Stimulated activated CD4-positive, alpha-beta T cell treated with anti-CD3 and anti-CD28 coated beads, Interleukin-12 subunit alpha, Interleukin-12 subunit beta, amount 100 ng/mL, for 4 hours (primary cell): Measurements from ENCODE around the gene RPS15A.
A peak's percentile ranks its signal among the peaks of the same experiment; 100 is the strongest.
"Not testable (repeated sequence)": the region's sequence is repeated elsewhere in the genome, so short reads cannot be mapped to it uniquely, and the experiment has no call there.

Experiments used
- DNase-seq: peaks from one replicate; pipeline ENCODE4 v3.0.0-alpha.2; 2020

The RPS15A gene

DNA sequence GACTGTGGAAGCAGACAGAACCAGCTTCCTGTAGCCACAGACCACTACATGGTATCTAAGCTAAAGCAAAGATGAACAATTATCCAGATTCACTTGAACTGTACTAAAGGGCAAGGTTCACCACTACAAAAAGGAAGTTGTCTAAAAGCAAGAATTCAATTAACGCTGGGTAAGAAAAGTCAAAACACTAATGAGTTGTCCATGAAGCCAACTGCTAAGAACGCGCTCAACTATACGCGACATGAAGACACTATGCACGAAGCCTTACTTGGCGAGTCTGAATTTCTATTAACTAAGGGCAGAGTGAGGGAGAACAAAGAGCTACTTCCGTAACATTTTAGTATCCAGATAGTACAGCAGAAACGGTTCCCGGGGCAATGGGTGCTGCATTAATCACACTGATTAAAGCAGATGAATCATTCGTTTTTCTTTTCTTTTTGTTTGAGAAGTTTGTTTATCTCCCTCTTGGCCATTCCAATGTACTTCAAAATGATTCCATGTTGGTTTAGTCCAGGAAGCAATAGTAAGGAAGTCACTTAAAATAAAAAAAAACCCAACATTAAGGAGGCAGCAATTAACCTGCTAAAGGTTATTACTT, 2.8 kb upstream of the RPS15A start:
- DNase-seq: no peak

DNA sequence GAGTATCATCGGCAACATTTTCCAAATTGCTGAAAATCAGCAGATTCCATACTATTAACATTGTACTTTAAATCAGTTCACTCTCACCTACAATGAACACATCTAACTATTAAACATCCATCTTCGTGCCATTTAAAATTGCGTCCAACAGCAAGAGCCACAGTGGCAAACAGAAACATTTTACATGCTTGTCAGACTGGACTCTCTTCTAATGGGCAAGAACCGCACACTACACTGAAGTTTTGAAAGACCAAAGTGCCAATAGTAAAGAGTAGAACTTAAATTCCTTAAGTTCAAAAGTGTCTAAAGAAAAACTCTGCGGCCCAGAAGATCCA, 652 bp downstream of the RPS15A start:
- DNase-seq: no peak

DNA sequence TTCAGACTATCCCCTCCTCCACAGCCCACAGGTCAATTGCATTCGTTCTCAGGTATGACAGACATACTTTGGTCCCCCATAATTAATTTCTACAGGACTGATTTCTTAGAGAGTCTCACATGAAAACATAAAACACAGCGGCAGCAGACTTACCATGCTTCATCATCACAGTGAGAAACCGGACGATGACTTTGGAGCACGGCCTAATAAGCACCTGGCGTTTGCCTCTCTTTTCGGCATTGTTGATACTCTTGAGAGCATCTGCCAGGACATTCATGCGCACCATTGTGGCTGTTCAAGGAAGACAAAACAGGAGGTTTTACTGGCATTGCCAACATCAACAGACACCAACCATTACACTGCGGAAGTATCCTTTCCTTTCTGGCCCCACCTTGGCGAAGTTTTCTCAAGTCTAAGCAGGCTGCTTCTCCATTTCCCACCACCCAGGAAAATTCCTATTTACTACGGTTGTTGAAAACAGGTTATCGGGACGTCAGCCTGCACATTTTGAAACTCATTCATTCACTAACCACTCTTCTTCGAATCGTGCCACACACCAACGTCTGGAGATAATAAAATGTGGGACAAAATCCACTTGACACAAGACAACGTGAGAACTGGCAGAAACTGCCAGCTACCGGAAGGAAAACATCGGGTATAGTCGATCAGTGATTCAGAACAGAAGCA, 1.2 kb downstream of the RPS15A start:
- no peak for DNase-seq

DNA sequence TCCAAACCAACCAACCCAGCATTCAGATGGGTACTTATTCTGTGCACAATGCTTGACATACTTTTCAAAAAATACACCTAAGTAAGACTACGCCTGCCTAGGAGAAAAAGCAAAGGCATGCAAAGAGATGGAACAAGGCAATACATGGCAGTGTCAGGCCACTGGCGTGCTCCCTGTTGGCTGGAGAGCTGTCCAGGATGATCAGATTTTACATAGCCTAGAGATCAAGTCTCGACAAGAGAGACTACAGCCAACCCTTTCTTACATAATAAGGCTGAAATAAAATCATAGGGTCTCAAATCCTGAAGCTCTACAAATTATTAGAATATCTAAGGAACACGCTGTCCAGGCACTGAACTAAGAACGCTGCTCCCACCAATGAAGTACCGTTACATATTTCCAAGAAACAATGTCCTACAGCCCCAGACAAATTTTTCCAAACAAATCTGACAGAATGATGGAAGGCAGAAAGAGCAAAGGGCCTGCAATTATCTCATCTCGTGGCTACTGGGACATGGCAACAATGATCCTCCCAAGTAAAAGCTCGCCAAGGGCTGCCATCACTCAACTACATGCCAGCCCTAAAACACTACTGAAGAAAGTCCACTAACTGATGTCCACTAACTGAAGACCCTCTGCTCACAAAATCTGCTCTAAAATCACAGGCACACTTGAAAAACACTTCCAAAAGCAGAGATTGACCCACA, 5.1 kb downstream of the RPS15A start:
- DNase-seq: no peak

DNA sequence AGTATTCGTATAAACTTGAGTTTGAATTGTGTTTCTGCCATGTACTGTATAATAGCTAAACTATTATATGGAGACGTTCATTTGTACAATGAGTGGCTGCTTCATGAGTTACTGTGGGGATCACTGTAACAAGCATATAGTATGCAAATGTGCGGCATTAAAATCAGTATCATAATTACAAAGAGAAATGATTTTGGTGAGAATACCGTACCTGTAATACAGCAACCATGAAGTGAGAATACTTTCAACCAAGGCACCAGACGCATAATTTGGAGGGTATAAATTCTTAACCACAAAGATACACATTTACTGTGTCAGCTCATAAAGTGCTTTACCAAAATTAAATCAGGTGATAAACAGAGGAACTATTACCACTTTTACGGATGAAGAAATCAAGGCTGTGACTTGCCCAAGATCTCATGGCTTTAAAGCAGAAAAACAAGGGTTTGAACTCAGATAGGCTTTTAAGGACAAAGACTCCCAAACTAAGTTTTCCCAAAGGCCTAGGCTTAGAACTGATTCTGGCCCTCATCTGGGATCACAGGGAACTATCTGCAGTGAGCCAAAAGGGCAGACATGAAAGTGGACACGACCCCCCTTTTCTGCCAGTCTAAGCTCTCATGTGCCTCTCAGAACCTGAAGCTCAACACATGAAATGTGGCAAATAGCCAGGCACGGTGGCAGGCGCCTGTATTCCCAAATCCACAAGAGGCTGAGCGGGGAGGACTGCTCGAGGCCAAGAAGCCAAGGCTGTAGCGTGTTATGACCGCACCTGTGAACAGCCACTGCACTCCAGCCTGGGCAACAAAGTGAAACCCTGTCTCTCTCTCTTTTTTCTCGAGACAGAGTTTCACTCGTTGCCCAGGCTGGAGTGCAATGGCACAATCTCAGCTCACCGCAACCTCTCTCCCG, 6.4 kb downstream of the RPS15A start:
- DNase-seq: no peak

DNA sequence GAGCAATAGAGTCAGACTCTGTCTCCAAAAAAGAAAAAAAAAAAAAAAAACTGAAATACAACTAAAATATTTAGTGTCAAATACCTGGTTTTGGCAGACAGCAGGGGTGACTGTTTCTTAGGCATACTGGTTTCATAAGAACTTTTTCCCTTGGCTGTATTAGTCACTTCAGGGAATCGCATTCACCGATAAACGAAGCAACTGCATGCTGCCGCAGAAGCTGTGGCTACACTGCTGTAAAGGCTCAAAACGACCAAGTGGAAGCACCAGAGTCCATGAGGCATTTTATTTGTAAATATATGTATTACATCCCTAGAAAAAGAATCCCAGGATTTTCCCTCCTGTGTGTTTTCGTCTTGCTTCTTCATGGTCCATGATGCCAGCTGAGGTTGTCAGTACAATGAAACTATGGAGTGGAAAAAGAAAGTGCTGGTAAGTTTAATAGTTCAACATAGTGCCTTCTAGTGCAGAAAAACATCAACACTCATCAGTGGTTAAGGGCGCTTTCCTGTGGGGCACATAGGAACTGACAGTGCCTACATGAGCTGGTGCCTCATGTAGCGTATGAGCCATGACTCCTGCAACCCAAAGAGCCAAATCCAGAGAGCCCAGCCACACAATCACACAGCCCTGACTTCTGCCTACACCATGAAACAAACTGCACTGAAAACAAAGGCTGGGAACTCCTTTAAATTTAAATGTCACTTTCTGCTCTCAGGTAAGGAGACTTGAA, 7.3 kb downstream of the RPS15A start:
- no peak for DNase-seq

DNA sequence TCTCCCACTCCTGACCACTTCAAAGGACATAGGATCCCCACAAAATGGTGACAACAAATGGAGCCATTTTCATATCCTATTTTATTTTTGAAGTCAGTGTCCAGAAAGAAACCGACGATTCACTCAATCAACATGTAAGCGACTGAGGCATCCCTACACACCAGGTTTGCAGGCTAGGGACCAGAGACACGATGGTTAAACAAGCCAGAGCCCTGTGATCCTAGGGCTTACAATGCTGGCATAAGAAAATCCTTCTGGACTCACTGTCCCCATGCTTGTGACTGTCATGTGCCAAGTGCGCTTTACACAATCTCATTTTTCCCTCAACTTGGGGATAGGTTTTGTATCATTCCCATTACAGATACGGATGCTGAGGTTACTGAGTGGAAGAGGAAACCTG, 8.9 kb downstream of the RPS15A start:
- not testable (repeated sequence) for DNase-seq

DNA sequence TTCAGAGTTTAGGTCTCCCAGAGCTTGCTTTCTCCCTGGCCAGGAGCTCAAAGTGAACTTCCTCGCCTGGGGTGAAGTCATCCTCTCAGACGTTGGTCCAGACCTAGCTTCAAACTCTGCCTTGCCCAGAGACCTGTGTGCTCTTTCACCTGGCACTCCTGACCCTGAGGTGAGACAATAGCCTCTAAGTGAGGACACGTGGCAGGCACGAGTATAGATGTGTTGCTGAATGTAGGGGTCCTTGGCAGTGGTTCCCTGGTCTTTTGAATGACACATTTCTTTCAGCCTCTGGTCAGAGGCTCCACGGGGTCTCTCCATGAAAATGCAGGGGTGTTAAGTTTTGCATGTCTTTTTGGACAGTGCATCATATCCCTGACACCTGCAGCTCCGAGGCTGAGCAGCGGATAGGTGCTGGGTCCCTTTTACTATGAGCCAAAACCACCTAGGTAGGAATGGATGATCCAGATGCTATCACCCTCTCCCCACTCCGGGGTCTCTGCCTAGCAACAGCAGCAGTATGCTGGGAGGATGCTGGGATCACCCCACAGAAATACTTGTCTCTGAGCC, 9.6 kb downstream of the RPS15A start:
- DNase-seq: not testable (repeated sequence)

DNA sequence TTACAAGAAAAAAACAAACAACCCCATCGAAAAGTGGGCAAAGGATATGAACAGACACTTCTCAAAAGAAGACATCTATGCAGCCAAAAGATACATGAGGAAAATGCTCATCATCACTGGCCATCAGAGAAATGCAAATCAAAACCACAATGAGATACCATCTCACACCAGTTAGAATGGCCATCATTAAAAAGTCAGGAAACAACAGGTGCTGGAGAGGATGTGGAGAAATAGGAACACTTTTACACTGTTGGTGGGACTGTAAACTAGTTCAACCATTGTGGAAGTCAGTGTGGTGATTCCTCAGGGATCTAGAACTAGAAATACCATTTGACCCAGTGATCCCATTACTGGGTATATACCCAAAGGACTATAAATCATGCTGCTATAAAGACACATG, 12.5 kb downstream of the RPS15A start:
- DNase-seq: not testable (repeated sequence)

DNA sequence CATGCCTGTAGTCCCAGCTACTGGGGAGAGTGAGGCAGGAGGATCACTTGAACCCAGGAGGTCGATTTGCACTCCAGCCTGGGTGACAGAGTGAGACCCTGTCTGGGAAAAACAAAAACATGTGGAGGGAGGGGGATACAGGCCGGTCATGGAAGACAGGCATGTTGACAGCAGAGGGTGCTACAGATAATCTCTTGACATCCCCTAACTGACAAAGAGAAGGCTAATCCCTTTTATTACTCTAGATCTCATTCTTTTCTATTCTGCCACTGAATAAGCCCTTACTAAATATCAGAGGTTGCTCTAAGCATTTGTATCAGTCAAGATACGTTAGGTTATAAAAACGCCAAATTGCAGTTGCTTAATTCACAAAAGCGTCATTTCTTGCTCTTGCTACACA, 13.8 kb downstream of the RPS15A start:
- DNase-seq: not testable (repeated sequence)

DNA sequence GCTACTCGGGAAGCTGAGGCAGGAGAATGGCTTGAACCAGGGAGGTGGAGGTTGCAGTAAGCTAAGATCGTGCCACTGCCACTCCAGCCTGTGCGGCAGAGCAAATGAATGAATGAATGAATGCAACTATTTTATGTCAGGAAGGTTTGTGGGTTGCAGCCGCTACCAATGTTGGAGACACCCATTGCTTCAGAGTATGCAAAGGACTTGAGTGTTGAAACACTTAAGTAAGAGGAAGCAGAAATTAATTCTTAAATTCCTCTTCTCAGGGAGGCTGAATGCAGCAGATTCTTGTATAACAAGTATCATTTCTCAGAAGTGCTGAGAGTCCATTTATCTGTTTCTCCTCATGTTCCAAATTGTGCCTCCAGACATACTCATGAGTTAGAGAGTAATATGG, 15.5 kb downstream of the RPS15A start:
- DNase-seq: not testable (repeated sequence)

DNA sequence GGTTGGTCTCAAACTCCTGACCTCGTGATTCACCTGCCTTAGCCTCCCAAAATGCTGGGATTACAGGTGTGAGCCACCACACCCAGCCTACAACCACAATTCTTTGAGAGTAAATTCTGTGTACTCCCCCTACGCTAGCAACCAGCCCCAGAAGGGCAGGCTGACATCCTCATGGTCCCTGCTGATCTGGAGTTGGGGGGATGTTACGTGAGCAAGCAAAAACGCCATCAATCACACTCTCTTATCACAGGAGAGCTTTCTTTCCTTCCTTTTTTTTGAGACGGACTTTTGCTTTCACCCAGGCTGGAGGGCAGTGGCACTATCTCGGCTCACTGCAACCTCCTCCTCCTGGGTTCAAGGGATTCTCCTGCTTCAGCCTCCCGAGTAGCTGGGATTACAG, 18.0 kb downstream of the RPS15A start:
- not testable (repeated sequence) for DNase-seq

DNA sequence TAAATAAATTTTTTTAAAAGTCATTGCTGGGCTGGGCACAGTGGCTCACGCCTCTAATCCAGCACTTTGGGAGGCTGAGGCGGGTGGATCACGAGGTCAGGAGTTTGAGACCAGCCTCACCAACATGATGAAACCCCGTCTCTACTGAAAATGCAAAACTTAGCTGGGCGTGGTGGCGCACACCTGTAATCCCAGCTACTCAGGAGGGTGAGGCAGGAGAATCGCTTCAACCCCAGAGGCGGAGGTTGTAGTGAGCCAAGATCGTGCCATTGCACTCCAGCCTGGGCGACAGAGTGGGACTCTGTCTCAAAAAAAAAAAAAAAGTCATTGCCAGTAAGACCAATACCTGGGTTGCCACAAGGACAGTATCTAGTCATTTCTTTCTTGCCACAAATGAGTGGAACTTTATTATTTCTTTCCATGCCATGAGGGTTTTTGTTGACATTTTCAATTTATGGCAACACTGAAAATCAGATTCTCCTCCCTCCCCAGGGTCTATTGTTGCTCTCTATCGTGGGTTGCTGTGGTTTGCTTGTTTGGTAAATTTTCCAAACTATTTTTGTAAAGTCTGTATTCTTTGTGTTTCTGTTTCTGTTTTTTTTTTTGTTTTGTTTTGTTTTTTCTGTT, 19.7 kb downstream of the RPS15A start:
- not testable (repeated sequence) for DNase-seq

DNA sequence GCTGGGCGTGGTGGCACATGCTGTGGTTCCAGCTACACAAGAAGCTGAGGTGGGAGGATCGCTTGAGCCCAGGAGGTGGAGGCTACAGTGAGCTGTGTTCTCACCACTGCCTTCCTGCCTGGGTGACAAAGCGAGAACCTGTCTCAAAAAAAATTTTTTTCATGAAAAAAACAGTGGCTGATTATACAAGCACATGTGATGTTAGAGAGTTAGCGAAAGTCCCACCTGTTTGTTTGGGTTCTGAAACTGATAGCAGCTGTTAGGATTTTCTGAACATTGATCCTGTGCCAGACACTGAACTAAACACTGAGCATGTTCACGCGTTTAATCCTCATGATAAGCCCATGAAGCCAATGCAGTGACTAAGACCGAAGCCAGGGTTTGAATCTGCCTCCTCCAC, 22.9 kb downstream of the RPS15A start:
- not testable (repeated sequence) for DNase-seq

DNA sequence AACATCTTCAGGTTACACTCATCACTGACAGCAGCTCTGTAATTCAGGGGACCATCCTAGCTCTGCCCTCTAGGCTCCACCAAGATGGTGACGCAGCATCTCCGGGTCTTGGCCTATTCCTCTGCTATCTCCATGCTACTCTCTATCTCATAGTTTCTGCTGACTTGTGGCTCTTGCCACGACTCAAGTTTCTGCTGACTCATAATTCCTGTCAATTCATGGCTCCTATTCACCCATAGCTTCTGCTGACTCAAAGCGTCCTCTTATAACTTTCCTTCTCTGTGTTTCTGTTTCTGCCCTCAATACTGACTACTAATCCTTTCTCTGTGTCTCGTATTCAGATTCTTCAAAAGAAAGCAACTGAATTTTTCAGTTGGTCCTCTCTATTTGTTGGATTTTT, 27.4 kb downstream of the RPS15A start:
- not testable (repeated sequence) for DNase-seq

DNA sequence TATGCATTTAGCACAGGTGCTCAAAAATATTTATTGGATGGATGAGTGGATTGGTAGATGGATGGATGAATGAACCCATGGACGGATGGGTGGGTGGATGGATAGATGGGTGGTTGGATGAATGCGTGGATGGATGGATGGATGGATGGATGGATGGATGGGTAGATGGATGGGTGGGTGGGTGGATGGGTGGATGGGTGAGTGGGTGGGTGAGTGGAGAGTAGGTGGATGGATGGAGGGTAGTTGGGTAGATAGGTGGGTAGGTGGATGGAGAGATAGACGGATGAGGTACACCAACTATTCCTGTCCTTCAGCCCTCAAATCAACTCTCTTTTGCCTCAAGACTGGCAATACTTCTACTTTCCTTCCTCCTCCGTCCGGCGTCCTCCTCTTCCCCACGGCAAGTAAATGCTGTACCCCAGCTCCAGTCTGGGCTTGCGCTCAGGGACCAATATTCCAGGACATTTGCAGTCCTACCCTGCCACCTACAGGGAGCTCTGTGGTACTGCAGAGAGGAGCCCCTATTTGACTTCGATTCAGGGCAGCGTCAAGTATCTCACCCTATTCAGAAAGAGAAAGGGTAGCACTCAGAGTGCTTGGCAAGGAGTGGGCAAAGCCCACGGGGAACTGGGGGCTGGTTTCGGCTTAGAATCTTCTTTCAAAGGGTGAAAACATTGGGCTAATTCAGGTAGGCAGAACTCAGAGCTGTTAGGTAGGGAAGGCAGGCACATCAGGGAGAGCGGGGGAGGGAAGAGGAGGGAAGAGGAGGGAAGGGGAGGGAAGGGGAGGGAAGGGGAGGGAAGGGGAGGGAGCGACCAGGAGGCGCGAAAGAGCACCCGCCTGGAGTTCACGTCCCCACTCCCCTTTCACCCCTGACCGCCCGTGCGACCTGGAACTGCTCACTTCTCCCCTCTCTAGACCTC, 30.3 kb downstream of the RPS15A start:
- peak; percentile 15 for DNase-seq

DNA sequence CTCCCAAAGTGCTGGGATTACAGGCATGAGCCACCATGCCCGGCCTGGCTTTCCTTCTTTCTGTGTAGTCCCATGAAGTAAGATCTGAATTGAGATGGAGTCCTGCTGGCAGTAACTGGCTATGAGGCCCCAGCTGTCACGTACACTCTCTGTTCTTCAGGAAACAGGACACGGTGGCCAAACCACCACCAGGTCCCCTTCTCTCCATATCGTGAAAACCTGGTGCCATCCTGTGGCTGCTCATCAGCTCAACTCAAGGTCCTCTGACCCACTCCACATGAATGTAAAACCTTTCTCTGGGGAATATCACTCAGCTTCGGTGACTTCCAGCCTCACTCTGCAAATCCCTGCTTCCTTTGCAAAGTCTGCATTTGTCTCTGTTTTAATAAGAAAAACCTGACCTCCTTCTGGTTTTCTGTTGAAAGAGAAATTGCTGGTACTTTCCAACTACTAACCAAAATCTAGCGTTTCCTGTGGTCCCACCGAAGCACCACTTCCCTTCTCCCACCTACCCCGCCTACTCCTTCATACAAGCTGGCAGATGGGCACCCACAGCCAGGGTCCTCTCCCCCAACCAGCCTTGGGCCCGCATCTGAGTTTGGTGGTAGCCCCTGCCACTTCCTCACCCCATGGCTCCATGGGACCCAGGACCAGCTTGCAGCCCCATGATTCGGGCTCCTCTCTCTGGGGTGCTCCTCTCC, 32.0 kb downstream of the RPS15A start:
- not testable (repeated sequence) for DNase-seq

DNA sequence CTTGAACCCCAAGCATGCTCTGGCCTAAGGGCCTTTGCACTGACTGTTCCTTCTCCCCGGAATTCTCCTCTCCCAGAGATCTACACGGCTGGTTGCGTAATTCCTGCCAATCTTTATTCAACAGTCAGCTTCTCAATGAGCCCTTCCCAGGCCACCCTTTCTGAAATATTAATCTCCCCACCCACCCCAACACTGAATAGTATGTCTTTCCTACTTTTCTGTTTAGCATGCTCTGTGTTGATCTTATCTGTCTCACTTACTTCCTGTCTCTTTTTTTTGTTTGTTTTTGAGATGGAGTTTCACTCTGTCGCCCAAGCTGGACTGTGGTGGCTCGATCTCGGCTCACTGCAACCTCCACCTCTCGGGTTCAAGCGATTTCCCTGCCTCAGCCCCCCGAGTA, 33.5 kb downstream of the RPS15A start:
- not testable (repeated sequence) for DNase-seq

DNA sequence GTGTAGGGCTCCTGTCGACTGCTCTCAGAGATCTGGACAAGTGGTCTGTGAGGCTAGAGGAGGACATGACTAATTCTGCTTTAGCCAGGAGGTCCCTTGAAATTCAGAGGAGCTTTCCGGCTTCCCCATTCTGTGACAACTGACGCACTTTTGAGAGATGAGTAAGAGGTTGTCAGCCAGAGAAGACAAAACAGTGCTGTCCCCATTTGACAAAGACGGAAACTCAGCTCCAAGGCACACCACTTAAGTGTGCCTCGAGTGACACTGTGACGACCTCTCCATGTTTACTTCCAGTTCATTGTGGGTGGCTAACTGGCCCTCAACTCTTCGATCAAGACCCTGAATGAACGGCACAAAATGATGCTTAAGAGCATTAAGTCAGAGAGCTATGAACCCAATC, 47.3 kb downstream of the RPS15A start:
- not testable (repeated sequence) for DNase-seq

DNA sequence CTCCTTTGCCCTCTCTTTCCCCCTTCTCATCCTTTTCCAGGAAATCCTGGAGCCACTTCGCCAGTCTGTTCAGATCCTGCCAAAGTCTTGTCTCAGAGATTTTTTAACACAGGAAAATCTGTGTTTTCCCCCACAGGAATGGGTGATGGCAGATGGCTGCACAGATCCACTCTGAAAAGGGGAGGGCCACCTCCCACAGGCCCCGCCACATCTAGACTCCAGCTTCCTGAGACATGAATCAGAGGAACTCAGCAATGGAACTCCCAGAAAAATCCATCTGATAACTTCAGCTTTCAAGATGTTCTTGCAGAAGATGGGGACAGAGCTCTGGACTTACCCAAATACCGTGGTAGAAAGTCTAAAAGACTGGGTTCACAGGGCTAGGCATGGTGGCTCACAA, 50.1 kb downstream of the RPS15A start:
- not testable (repeated sequence) for DNase-seq
